ENCODE results near the gene SMG5.

The SMG5 gene

DNA sequence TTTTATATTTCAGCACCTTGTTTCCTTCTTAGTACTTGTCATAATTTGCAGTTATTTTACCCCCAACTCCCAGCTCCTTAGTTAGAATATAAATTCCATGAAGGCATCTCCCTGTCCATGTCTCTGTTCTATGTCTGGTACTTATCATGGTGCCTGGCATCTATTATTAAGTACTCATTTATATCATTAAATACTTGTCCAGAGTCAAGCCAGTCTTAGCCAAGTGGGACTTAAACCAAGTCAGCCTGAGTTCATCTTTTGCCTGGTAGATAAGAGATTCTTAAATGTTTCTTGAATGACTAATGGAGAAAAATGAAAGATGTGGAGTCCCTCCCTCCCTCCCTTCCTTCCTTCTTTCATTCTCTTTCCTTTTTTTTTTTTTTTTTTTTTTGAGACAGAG is 79.3 kb downstream of the SMG5 start:
- no peak for DNase-seq

DNA sequence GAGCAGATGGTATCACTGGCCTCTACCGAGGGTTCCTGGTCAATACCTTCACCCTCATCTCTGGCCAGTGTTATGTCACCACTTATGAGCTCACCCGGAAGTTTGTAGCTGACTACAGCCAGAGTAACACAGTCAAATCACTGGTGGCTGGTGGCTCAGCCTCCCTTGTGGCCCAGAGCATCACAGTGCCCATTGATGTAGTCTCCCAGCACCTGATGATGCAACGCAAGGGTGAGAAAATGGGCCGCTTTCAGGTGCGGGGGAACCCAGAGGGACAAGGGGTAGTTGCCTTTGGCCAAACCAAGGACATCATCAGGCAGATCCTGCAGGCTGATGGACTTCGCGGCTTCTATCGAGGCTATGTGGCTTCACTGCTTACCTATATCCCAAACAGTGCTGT is 82.6 kb downstream of the SMG5 start:
- DNase-seq = no peak
